Fibroblast of lung (primary cell): Measurements from ENCODE around the gene MALL. TPM values are rescaled to one million over a fixed set of nuclear protein-coding genes. Genes with fewer than 3 reads are reported as not detected.

ENCODE experiments used
- DNase-seq, 2 donors: peaks; one replicate each; pipeline versions ENCODE4 v3.0.0 to v3.0.0-alpha.2; 2010; ENCODE audit warnings: low read depth in 2 of 2
- H2AFZ ChIP-seq: 2 replicates; pipeline ENCODE4 v1.5.1; 2012; ENCODE audit warnings: low read length, control low read depth, inconsistent platforms
- H3K27ac ChIP-seq: 2 replicates; pipeline ENCODE4 v1.5.1; 2011; ENCODE audit warnings: low read length, control low read depth; ENCODE audit not compliant: insufficient read depth
- H3K27me3 ChIP-seq: 2 replicates; pipeline ENCODE4 v1.5.1; 2011; ENCODE audit warnings: mild to moderate bottlenecking, low read length; ENCODE audit not compliant: control insufficient read depth, insufficient read depth
- H3K36me3 ChIP-seq: 2 replicates; pipeline ENCODE4 v1.5.1; 2011; ENCODE audit warnings: low read length; ENCODE audit not compliant: control insufficient read depth, insufficient read depth
- H3K4me1 ChIP-seq: 2 replicates; pipeline ENCODE4 v1.5.1; 2011; ENCODE audit warnings: low read length; ENCODE audit not compliant: control insufficient read depth, insufficient read depth; ENCODE audit errors: extremely low read depth
- H3K4me2 ChIP-seq: 2 replicates; pipeline ENCODE4 v1.5.1; 2011; ENCODE audit warnings: low read length, control low read depth; ENCODE audit not compliant: insufficient read depth; ENCODE audit errors: extremely low read depth
- H3K4me3 ChIP-seq, 4 experiments: fragments of 200-600 bp in 1 of 4; sonication (generic) in 1 of 4; replicated peaks in 1 of 4; 2 replicates each; pipeline ENCODE4 v1.5.1; 2011 to 2016; ENCODE audit warnings: low read length in 4 of 4, low read depth in 3 of 4, mild to moderate bottlenecking in 3 of 4, control low read depth in 2 of 4, inconsistent platforms in 1 of 4, mixed read lengths in 1 of 4; ENCODE audit not compliant: insufficient read depth in 1 of 4; ENCODE audit errors: control extremely low read depth in 1 of 4
- H3K79me2 ChIP-seq: 2 replicates; pipeline ENCODE4 v1.5.1; 2012; ENCODE audit warnings: mild to moderate bottlenecking, low read length, inconsistent platforms; ENCODE audit not compliant: control insufficient read depth, insufficient read depth
- H3K9ac ChIP-seq: 2 replicates; pipeline ENCODE4 v1.5.1; 2011; ENCODE audit warnings: mild to moderate bottlenecking, low read length, control low read depth; ENCODE audit not compliant: insufficient read depth
- H3K9me3 ChIP-seq: 2 replicates; pipeline ENCODE4 v1.5.1; 2012; ENCODE audit warnings: low read depth, low read length; ENCODE audit not compliant: control insufficient read depth, insufficient read depth
- H4K20me1 ChIP-seq: 2 replicates; pipeline ENCODE4 v1.5.1; 2011; ENCODE audit warnings: low read length; ENCODE audit not compliant: control insufficient read depth, insufficient read depth; ENCODE audit errors: extremely low read depth
- EZH2 ChIP-seq: IDR thresholded peaks from 2 replicates; pipeline ENCODE4 v1.5.1; 2012; ENCODE audit warnings: low read length, control low read depth, mild to moderate bottlenecking; ENCODE audit errors: missing control alignments
- polyA plus RNA-seq, 2 donors: library from polyadenylated mRNA; depleted of rRNA in 1 of 2; stranded (reverse) in 1 of 2; unstranded in 1 of 2; fragments of >200 nt; gene quantifications; 2 replicates each; pipeline ENCODE4 v1.2.1, GENCODE V29; 2011 to 2012; ENCODE audit warnings: missing spikeins in 1 of 2
- total RNA-seq: library from RNA; depleted of rRNA; stranded (reverse); fragments of >200 nt; gene quantifications from 2 replicates; pipeline ENCODE4 v1.2.1, GENCODE V29; 2014
- TF ChIP-seq, protein P1 (sequence below), 2 donors: IDR thresholded peaks in 1 of 2; conservative IDR thresholded peaks in 1 of 2; 1 replicate in 1 of 2; 2 replicates in 1 of 2; pipeline ENCODE4 v1.5.1; 2011 to 2012; ENCODE audit warnings: low read length in 2 of 2, control low read depth in 1 of 2, inconsistent platforms in 1 of 2, low read depth in 1 of 2, mild to moderate bottlenecking in 1 of 2

The MALL gene
- total and polyA plus RNA-seq, 2 donors (not counting 1 experiment from before 2014, with no cell fraction given), result 3.1 to 3.6 TPM

DNA sequence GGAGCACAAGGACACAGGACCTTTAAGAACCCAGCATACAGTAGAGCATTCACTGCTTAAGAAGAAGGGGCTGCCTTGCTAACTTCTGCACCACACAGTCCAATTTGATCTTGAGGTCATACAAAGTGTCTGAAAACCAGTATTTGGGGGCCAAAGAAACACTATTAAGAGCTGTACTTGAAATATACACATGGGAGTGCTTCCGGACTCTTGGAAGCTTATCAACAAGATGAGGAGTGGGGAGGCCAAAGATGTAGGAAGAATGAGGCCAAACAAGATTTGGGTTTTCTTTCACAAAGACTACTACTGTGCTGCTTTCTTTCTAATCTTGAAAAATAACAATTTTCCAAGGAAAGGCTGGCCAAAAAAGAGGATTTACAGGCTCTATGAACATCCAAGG, 24.8 kb upstream of the MALL start:
- TF ChIP-seq EZH2, result no peak
- TF ChIP-seq, protein P1, sequence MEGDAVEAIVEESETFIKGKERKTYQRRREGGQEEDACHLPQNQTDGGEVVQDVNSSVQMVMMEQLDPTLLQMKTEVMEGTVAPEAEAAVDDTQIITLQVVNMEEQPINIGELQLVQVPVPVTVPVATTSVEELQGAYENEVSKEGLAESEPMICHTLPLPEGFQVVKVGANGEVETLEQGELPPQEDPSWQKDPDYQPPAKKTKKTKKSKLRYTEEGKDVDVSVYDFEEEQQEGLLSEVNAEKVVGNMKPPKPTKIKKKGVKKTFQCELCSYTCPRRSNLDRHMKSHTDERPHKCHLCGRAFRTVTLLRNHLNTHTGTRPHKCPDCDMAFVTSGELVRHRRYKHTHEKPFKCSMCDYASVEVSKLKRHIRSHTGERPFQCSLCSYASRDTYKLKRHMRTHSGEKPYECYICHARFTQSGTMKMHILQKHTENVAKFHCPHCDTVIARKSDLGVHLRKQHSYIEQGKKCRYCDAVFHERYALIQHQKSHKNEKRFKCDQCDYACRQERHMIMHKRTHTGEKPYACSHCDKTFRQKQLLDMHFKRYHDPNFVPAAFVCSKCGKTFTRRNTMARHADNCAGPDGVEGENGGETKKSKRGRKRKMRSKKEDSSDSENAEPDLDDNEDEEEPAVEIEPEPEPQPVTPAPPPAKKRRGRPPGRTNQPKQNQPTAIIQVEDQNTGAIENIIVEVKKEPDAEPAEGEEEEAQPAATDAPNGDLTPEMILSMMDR (conservative IDR thresholded peaks at IDR 0.05 in 1 of 2, IDR thresholded peaks at IDR 0.05 in 1 of 2; ENCODE audit: low read depth in 1 of 2, low read length in 2 of 2), result no peak
- Histone ChIP-seq H3K27ac (no peak overlapping the region), H2AFZ (no peak overlapping the region), H3K4me1 (no peaks in the 10 kb centered on the region), H4K20me1 (no peaks in the 10 kb centered on the region), H3K4me2 (no peak overlapping the region), H3K36me3 (no peaks in the 10 kb centered on the region), H3K27me3 (no peaks in the 10 kb centered on the region), H3K9me3 (no peaks in the 10 kb centered on the region), H3K79me2 (no peaks in the 10 kb centered on the region), H3K4me3 (no peak overlapping the region), H3K9ac (no peak overlapping the region)
- no peak for DNase-seq

DNA sequence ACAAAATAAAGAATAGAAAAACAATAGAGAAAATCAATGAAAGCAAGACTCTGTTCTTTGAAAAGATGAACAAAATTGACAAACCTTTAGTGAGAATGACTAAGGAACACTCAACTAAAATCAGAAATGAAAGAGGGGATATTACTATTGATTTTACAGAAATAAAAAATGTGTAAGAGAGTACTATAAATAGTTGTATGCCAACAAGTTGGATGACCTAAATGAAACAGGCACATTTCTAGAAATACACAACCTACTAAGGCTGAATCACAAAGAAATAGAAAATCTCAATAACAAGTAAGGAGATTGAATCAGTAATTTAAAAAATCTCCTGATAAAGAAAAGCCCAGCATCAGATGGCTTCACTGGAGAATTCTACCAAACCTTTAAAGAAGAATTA, 18.4 kb upstream of the MALL start:
- Histone ChIP-seq H3K9ac (no peak overlapping the region), H4K20me1 (no peaks in the 10 kb centered on the region), H3K4me1 (no peaks in the 10 kb centered on the region), H2AFZ (no peak overlapping the region), H3K79me2 (no peaks in the 10 kb centered on the region), H3K4me2 (no peak overlapping the region), H3K27me3 (no peaks in the 10 kb centered on the region), H3K27ac (no peak overlapping the region), H3K4me3 (no peak overlapping the region), H3K9me3 (no peaks in the 10 kb centered on the region), H3K36me3 (no peaks in the 10 kb centered on the region)
- no peak for DNase-seq
- TF ChIP-seq EZH2, result no peak
- TF ChIP-seq, protein P1 (conservative IDR thresholded peaks at IDR 0.05 in 1 of 2, IDR thresholded peaks at IDR 0.05 in 1 of 2; ENCODE audit: low read depth in 1 of 2, low read length in 2 of 2), result no peak

DNA sequence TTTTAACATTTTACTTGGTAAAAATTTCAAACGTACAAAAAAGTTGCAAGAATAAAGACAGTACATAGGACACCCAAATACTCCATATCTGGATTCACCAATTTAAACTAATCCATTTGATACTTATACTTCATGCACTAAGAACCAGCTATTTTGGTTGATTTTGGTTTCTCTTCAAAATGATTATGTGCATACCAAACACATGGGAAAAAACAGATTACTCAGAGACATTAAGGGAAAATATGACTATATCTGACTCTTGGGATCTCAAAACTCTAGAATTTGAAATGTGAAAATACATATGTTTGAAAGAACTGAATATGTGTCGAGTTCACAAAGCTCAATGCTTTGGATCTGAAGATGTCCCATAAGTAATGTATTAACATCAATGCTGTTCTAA, 15.5 kb upstream of the MALL start:
- Histone ChIP-seq H4K20me1 (no peaks in the 10 kb centered on the region), H3K36me3 (no peaks in the 10 kb centered on the region), H3K79me2 (no peaks in the 10 kb centered on the region), H3K4me3 (no peak overlapping the region), H2AFZ (no peak overlapping the region), H3K27me3 (no peaks in the 10 kb centered on the region), H3K9me3 (no peaks in the 10 kb centered on the region), H3K27ac (no peak overlapping the region), H3K4me1 (no peaks in the 10 kb centered on the region), H3K9ac (no peak overlapping the region), H3K4me2 (no peak overlapping the region)
- no peak for DNase-seq
- no peak for TF ChIP-seq EZH2
- TF ChIP-seq, protein P1 (conservative IDR thresholded peaks at IDR 0.05 in 1 of 2, IDR thresholded peaks at IDR 0.05 in 1 of 2; ENCODE audit: low read depth in 1 of 2, low read length in 2 of 2), result no peak
